OCI-LY3 (cell line): Measurements from ENCODE around the gene KIAA1671.

Source experiments
- H2AFZ ChIP-seq: fragments of 200-600, 300-600 bp; shearing (Covaris generic); 2 replicates; pipeline ENCODE4 v1.6.0; 2014; ENCODE audit warnings: antibody characterized with exemption, low read depth, low read length
- H3K27ac ChIP-seq: fragments of 200-600, 300-600 bp; sonication (generic); 2 replicates; pipeline ENCODE4 v1.5.1; 2014; ENCODE audit warnings: mild to moderate bottlenecking, low read length, moderate library complexity, mixed read lengths
- H3K27me3 ChIP-seq: fragments of 200-600, 300-600 bp; sonication (generic); 2 replicates; pipeline ENCODE4 v1.6.1; 2014; ENCODE audit warnings: low read depth, low read length, mixed read lengths
- H3K36me3 ChIP-seq: fragments of 200-600, 300-600 bp; sonication (generic); replicated peaks from 2 replicates; pipeline ENCODE3; 2014; ENCODE audit warnings: low read depth, low read length, mixed read lengths
- H3K4me1 ChIP-seq: fragments of 300-600, 200-600 bp; sonication (generic); 2 replicates; pipeline ENCODE4 v1.6.1; 2014; ENCODE audit warnings: low read length, mixed read lengths
- H3K4me2 ChIP-seq: fragments of 200-600, 300-600 bp; sonication (generic); 2 replicates; pipeline ENCODE4 v1.6.1; 2014; ENCODE audit warnings: low read length, mixed read lengths
- H3K4me3 ChIP-seq: fragments of 300-600, 200-600 bp; sonication (generic); 2 replicates; pipeline ENCODE4 v1.5.1; 2014; ENCODE audit warnings: antibody characterized with exemption, mild to moderate bottlenecking, low read length, moderate library complexity
- H3K79me2 ChIP-seq: fragments of 300-600, 200-600 bp; shearing (Covaris generic); 2 replicates; pipeline ENCODE4 v1.6.1; 2014; ENCODE audit warnings: mild to moderate bottlenecking, low read length, mixed read lengths
- H3K9ac ChIP-seq: fragments of 300-600, 200-600 bp; shearing (Covaris generic); 2 replicates; pipeline ENCODE4 v1.6.0; 2014; ENCODE audit warnings: mild to moderate bottlenecking, low read length, moderate library complexity
- H3K9me3 ChIP-seq: fragments of 200-600, 300-600 bp; shearing (Covaris generic); 2 replicates; pipeline ENCODE4 v1.6.1; 2014; ENCODE audit warnings: low read length, mixed read lengths; ENCODE audit not compliant: insufficient read depth
- H4K20me1 ChIP-seq: fragments of 200-600, 300-600 bp; sonication (generic); 2 replicates; pipeline ENCODE4 v1.6.1; 2016; ENCODE audit warnings: low read length, mixed read lengths; ENCODE audit not compliant: insufficient read depth
- CTCF ChIP-seq: fragments of 200-600, 300-600 bp; sonication (generic); IDR thresholded peaks from 2 replicates; pipeline ENCODE4 v1.5.1; 2014; ENCODE audit warnings: antibody characterized with exemption, low read length, low read depth
- EZH2phosphoT487 ChIP-seq: fragments of 200-600 bp; shearing (Covaris generic); IDR thresholded peaks from 2 replicates; pipeline ENCODE4 v1.6.1; 2018; ENCODE audit warnings: antibody characterized with exemption, mixed run types, low read depth

The KIAA1671 gene

GRCh38 chr22:24961217-24961844 is 8.8 kb downstream of the KIAA1671 start:
- H3K79me2 ChIP-seq: no peaks in the 10 kb centered on the region

GRCh38 chr22:24962094-24962493 is 9.6 kb downstream of the KIAA1671 start:
- no peaks in the 10 kb centered on the region for H3K9me3 ChIP-seq
- 0 out of 2 replicates have a peak, but pooled peaks cover 7% of the 10 kb centered on the region for H3K27me3 ChIP-seq
- H4K20me1 ChIP-seq: no peaks in the 10 kb centered on the region
- H3K4me1 ChIP-seq: no peaks in the 10 kb centered on the region
- no peak overlapping the region for H3K4me3 ChIP-seq
- H3K9ac ChIP-seq: no peak overlapping the region
- TF ChIP-seq CTCF (no peak), EZH2phosphoT487 (no peak)
- H3K79me2 ChIP-seq: no peaks in the 10 kb centered on the region
- no peak overlapping the region for H3K4me2 ChIP-seq
- H3K36me3 ChIP-seq: no peaks in the 10 kb centered on the region
- H2AFZ ChIP-seq: no peak overlapping the region
- H3K27ac ChIP-seq: no peak overlapping the region

More at GRCh38 chr22:24961217-24961844, 8.8 kb downstream of the KIAA1671 start:
- Histone ChIP-seq H3K27ac (no peak overlapping the region), H4K20me1 (no peaks in the 10 kb centered on the region), H2AFZ (no peak overlapping the region), H3K4me2 (no peak overlapping the region), H3K9me3 (no peaks in the 10 kb centered on the region), H3K4me3 (no peak overlapping the region), H3K27me3 (0 out of 2 replicates have a peak, but pooled peaks cover 7% of the 10 kb centered on the region), H3K4me1 (no peaks in the 10 kb centered on the region), H3K36me3 (no peaks in the 10 kb centered on the region), H3K9ac (no peak overlapping the region)
- TF ChIP-seq EZH2phosphoT487 (no peak), CTCF (no peak)

GRCh38 chr22:24962835-24963234 is 10.3 kb downstream of the KIAA1671 start:
- Histone ChIP-seq H3K9me3 (no peaks in the 10 kb centered on the region), H3K79me2 (no peaks in the 10 kb centered on the region), H3K27me3 (0 out of 2 replicates have a peak, but pooled peaks cover 7% of the 10 kb centered on the region), H4K20me1 (no peaks in the 10 kb centered on the region), H2AFZ (no peak overlapping the region), H3K4me1 (no peaks in the 10 kb centered on the region), H3K36me3 (no peaks in the 10 kb centered on the region), H3K9ac (no peak overlapping the region), H3K4me3 (no peak overlapping the region), H3K4me2 (no peak overlapping the region), H3K27ac (no peak overlapping the region)
- no peak for TF ChIP-seq CTCF
- TF ChIP-seq EZH2phosphoT487: no peak

DNA sequence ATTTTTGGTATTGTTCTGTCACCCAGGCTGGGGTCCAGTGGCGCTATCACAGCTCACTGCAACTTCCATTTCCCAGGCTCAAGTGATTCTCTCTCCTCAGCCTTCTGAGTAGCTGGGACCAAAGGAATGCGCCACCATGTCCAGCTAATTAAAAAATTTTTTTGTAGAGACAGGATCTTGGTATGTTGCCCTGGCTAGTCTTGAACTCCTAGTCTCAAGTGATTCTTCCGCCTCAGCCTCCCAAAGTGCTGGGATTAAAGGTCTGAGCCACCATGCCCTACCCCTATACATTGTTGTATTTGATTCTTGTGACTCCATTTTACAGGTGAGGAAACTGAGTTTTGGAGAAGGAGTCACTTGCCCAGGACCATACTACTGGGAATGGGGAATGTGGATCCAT is 11.9 kb downstream of the KIAA1671 start:
- Histone ChIP-seq H2AFZ (no peak overlapping the region), H3K4me2 (no peak overlapping the region), H3K9me3 (no peaks in the 10 kb centered on the region), H3K9ac (no peak overlapping the region), H3K79me2 (no peaks in the 10 kb centered on the region), H3K4me1 (no peaks in the 10 kb centered on the region), H3K27ac (no peak overlapping the region), H3K36me3 (no peaks in the 10 kb centered on the region), H3K27me3 (0 out of 2 replicates have a peak, but pooled peaks cover 7% of the 10 kb centered on the region), H3K4me3 (no peak overlapping the region), H4K20me1 (no peaks in the 10 kb centered on the region)
- TF ChIP-seq CTCF (no peak), EZH2phosphoT487 (no peak)
